ENCODE measurements around the gene ZPR1. TPM values are rescaled to one million over a fixed set of nuclear protein-coding genes. Genes with fewer than 3 reads are reported as not detected.
A peak's percentile ranks its signal among the peaks of the same experiment; 100 is the strongest.

Gene ZPR1
- total RNA-seq, 4 donors from 2014 or later = 25.4 to 48.7 (median 36.8) TPM

DNA sequence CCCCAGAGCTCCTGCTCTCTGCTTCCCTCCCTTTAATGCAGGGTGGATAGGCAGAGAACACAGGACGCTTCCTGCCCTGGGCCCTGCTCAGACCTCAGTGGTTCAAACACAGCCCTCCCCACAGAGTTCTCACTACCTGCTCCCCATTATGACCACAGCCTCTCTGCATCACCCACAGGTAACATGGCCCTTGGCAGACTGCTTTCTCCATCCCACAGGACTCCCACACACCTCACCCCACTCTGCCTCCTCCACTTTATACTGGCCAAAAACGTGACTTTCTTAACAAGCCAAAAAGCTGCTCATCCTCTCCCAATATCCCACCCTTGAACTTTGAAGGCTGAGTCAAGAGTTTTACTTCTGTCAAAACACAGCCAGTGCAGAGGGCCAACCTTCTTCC, 48.8 kb downstream of the ZPR1 start:
- TF ChIP-seq POLR2AphosphoS5 (IDR thresholded peaks at IDR 0.05) (no peak), POLR2A (IDR thresholded peaks at IDR 0.05) (no peak), EP300 (IDR thresholded peaks at IDR 0.05) (no peak)
- TF ChIP-seq, protein P1, sequence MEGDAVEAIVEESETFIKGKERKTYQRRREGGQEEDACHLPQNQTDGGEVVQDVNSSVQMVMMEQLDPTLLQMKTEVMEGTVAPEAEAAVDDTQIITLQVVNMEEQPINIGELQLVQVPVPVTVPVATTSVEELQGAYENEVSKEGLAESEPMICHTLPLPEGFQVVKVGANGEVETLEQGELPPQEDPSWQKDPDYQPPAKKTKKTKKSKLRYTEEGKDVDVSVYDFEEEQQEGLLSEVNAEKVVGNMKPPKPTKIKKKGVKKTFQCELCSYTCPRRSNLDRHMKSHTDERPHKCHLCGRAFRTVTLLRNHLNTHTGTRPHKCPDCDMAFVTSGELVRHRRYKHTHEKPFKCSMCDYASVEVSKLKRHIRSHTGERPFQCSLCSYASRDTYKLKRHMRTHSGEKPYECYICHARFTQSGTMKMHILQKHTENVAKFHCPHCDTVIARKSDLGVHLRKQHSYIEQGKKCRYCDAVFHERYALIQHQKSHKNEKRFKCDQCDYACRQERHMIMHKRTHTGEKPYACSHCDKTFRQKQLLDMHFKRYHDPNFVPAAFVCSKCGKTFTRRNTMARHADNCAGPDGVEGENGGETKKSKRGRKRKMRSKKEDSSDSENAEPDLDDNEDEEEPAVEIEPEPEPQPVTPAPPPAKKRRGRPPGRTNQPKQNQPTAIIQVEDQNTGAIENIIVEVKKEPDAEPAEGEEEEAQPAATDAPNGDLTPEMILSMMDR (IDR thresholded peaks at IDR 0.05) = no peak
- 72% methylated on average over 2 of the region's 2 CpGs for WGBS
- no peak overlapping the region for H3K4me3 ChIP-seq
- H3K9me3 ChIP-seq = no peaks in the 10 kb centered on the region
- H3K27ac ChIP-seq = no peak overlapping the region
- H3K27me3 ChIP-seq = no peaks in the 10 kb centered on the region
- no peak for DNase-seq (ENCODE audit: low spot score in 2 of 2)
- no peaks in the 10 kb centered on the region for H3K36me3 ChIP-seq
- H3K4me1 ChIP-seq = no peaks in the 10 kb centered on the region

DNA sequence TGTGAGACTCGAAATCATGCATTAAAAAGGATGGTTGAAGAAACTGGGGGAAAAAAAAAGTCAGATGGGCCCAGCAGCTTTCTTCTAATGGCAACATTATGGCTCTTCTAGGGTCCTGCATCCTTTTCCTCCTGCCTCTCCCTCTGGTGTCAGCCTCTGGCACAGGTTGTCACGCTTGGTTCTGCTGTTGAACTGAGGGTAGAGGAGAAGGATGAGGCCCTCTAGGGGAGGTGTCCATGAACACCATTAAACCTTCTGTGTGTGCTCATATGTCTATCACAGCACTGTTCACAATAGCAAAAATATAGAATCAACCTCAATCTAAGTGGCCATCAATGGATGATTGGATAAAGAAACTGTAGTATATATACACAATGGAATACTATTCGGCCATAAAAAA, 51.1 kb downstream of the ZPR1 start:
- H3K9me3 ChIP-seq = no peaks in the 10 kb centered on the region
- H3K36me3 ChIP-seq = no peaks in the 10 kb centered on the region
- no peaks in the 10 kb centered on the region for H3K4me1 ChIP-seq
- H3K27me3 ChIP-seq = no peaks in the 10 kb centered on the region
- no peak overlapping the region for H3K27ac ChIP-seq
- no peak for TF ChIP-seq EP300 (IDR thresholded peaks at IDR 0.05)
- TF ChIP-seq POLR2A (IDR thresholded peaks at IDR 0.05) = no peak
- H3K4me3 ChIP-seq = no peak overlapping the region
- WGBS = 91% methylated on average over 3 of the region's 3 CpGs
- no peak for DNase-seq (ENCODE audit: low spot score in 2 of 2)

DNA sequence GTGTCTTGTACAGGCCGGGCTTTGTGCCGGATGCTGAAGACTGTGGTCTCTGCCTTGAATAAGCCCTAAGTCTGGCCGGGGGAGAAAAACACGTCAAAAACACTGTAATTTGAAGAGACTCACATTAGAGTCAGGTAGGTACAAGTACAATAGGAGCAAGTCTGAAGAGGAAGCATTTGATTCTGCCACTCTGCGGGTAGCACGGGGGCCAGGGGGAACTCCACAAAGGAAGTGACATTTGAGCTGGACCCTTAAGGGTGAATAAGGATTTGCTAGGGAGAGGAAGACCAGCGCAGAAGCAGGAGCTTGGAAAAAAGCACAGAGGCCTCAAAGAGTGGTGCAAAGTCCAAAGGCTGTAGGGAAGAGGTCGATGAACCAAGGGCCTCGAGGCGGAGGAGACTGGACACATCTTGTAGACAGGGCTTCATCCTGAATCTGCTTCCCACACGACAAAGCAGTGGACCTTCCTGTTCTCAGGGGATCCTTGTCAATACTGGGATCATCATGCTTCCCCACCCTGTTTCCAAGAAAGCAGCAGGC, 53.8 kb downstream of the ZPR1 start:
- Histone ChIP-seq H3K27me3 (peaks cover 2% of the 10 kb centered on the region), H3K36me3 (no peaks in the 10 kb centered on the region), H3K4me3 (no peak overlapping the region), H3K4me1 (peaks cover 15% of the 10 kb centered on the region), H3K9me3 (no peaks in the 10 kb centered on the region), H3K27ac (no peak overlapping the region)
- peak in 1 of 2 donors; percentile 21 for DNase-seq (ENCODE audit: low spot score in 2 of 2)
- WGBS = 85% methylated on average over 11 of the region's 11 CpGs
- TF ChIP-seq POLR2AphosphoS5 (IDR thresholded peaks at IDR 0.05) (no peak), EP300 (IDR thresholded peaks at IDR 0.05) (no peak), POLR2A (IDR thresholded peaks at IDR 0.05) (no peak)
- TF ChIP-seq, protein P1 (IDR thresholded peaks at IDR 0.05) = no peak

DNA sequence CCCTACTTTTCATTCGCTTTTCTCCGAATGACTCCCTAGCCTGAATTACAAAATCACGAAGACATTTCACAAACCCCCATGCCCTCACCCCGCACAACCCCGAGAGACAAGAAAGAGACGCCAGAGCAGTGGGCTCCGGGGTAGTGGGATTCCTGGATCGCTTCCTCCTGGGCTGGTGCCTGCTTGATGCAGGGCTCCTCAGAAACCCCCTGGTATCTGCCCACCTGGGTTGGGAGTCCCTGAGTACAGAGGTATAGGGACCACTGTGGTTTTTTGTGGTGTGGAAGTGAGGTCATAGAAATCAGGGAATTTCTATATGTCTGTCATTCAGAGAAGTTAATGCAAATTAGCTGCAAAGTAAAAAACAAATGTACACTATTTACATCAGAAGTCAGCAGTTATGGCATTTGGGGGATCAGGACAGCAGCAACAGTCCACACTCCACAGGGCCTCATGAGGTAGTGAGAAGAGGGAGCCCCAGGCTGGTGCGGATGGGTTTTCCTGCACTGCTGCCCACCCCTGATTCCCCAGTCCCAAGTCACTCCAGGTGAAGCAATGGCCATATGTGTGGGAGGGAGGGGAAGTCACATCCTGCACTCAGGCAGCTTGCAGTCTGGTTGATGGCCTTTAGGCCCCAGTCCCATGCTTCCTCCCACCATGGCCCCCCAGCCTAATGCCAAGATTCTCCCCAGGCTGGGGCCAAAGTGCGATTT, 54.6 kb downstream of the ZPR1 start:
- peak in 1 of 2 donors; percentile 46 for DNase-seq (ENCODE audit: low spot score in 2 of 2)
- no peak overlapping the region for H3K27ac ChIP-seq
- WGBS = 71% methylated on average over 10 of the region's 10 CpGs
- no peak overlapping the region for H3K4me3 ChIP-seq
- H3K36me3 ChIP-seq = no peaks in the 10 kb centered on the region
- TF ChIP-seq, protein P1 (IDR thresholded peaks at IDR 0.05) = no peak
- TF ChIP-seq EP300 (IDR thresholded peaks at IDR 0.05) (no peak), POLR2A (IDR thresholded peaks at IDR 0.05) (no peak), POLR2AphosphoS5 (IDR thresholded peaks at IDR 0.05) (no peak)
- peaks cover 15% of the 10 kb centered on the region for H3K4me1 ChIP-seq
- H3K27me3 ChIP-seq = peaks cover 2% of the 10 kb centered on the region
- H3K9me3 ChIP-seq = no peaks in the 10 kb centered on the region

DNA sequence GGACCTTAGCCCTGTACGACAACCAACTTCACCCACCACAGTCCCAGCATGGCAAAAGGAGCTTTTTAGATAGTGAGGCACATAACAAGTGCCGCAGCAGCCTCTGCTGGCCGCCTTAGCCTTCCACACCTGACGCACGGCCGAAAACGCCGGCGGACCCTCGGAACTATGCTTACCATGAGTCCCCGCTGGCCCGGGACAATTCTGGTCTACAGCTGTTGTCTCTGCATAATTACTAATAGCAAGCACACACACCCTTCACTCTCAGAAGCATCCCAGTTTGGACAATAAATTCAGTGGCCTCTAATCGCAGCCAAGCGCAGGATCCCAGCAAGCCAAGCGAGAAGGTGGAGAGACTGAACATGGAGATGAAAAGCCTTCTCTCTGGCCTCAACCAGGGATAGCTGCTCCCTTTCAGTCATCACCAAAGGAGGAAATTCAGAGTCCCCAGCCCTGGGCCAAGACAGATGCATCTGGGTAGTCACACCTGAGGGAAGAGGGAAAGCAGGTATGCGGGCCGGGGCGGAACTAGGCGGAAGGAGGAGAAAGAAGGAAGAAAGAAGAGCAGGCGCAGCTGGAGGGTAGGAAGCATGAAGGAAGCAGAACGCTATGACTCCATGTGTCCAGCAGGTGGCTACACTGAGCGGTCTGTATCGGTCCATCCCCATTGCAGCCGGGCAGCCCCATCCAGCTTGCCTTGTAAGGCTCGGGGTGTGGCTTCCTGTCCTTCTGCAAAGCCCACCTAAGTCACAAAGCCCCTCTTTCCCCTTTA, 55.4 kb downstream of the ZPR1 start:
- Histone ChIP-seq H3K4me1 (peaks cover 15% of the 10 kb centered on the region), H3K27me3 (peaks cover 2% of the 10 kb centered on the region), H3K36me3 (no peaks in the 10 kb centered on the region), H3K27ac (no peak overlapping the region), H3K9me3 (no peaks in the 10 kb centered on the region), H3K4me3 (no peak overlapping the region)
- DNase-seq (ENCODE audit: low spot score in 2 of 2) = peak; percentile 65 to 84
- no peak for TF ChIP-seq EP300 (IDR thresholded peaks at IDR 0.05)
- TF ChIP-seq, protein P1 (IDR thresholded peaks at IDR 0.05) = peak; percentile 26 to 87
- WGBS = 16% methylated on average over 13 of the region's 25 CpGs
